ENCODE data around the gene PAQR9. TPM values are rescaled to one million over a fixed set of nuclear protein-coding genes. Genes with fewer than 3 reads are reported as not detected.

PAQR9 gene
- total and polyA plus RNA-seq, 9 donors, result 0.04 to 0.08 (median 0.07) TPM; not detected in 6

- no peak overlapping the region for H3K4me3 ChIP-seq
- H3K27ac ChIP-seq, result no peak overlapping the region
- no peaks in the 10 kb centered on the region for H3K9me3 ChIP-seq
- H3K4me1 ChIP-seq (ENCODE audit: insufficient read depth), result no peaks in the 10 kb centered on the region
- DNase-seq, result no peak
- no peak for TF ChIP-seq POLR2A (IDR thresholded peaks at IDR 0.05)
- no peak for TF ChIP-seq CTCF (IDR thresholded peaks at IDR 0.05)
- no peak for TF ChIP-seq EP300 (IDR thresholded peaks at IDR 0.05)
- 53 to 66% (median 61%) methylated on average over 4 of the region's 4 CpGs for WGBS, 3 donors
- no peaks in the 10 kb centered on the region for H3K27me3 ChIP-seq
- intact Hi-C loops (cut with DNase I), result loop anchor here in 1 of 4 donors (5.0 kb wide), 1 partner anchor 1837 kb away; no protein-coding TSS in a partner anchor
- H3K36me3 ChIP-seq, result no peaks in the 10 kb centered on the region
Measured at GRCh38 chr3:142944342-142944741, 19.1 kb downstream of the PAQR9 start.

- intact Hi-C loops (cut with DNase I), result loop anchor here in 1 of 4 donors (5.0 kb wide), 1 partner anchor 1837 kb away; no protein-coding TSS in a partner anchor
- Histone ChIP-seq H3K4me1 (ENCODE audit: insufficient read depth) (no peaks in the 10 kb centered on the region), H3K27ac (no peak overlapping the region), H3K36me3 (no peaks in the 10 kb centered on the region), H3K4me3 (no peak overlapping the region), H3K9me3 (no peaks in the 10 kb centered on the region), H3K27me3 (no peaks in the 10 kb centered on the region)
- no peak for DNase-seq
- TF ChIP-seq POLR2A (IDR thresholded peaks at IDR 0.05) (no peak), CTCF (IDR thresholded peaks at IDR 0.05) (no peak), EP300 (IDR thresholded peaks at IDR 0.05) (no peak)
Measured at GRCh38 chr3:142943870-142944269, 19.6 kb downstream of the PAQR9 start.

GRCh38 chr3:142943349-142943748 is 20.1 kb downstream of the PAQR9 start:
- H3K9me3 ChIP-seq, result no peaks in the 10 kb centered on the region
- intact Hi-C loops (cut with DNase I), result loop anchor here in 1 of 4 donors (5.0 kb wide), 1 partner anchor 1836 kb away; no protein-coding TSS in a partner anchor
- no peaks in the 10 kb centered on the region for H3K27me3 ChIP-seq
- no peak overlapping the region for H3K4me3 ChIP-seq
- WGBS, 3 donors, result 83 to 95% (median 93%) methylated on average over 1 of the region's 1 CpG
- H3K27ac ChIP-seq, result no peak overlapping the region
- no peaks in the 10 kb centered on the region for H3K36me3 ChIP-seq
- no peaks in the 10 kb centered on the region for H3K4me1 ChIP-seq (ENCODE audit: insufficient read depth)
- DNase-seq, result no peak
- TF ChIP-seq EP300 (IDR thresholded peaks at IDR 0.05) (no peak), POLR2A (IDR thresholded peaks at IDR 0.05) (no peak), CTCF (IDR thresholded peaks at IDR 0.05) (no peak)

GRCh38 chr3:142941373-142942123 is 21.9 kb downstream of the PAQR9 start:
- Histone ChIP-seq H3K9me3 (no peaks in the 10 kb centered on the region), H3K4me1 (ENCODE audit: insufficient read depth) (no peaks in the 10 kb centered on the region), H3K27ac (no peak overlapping the region), H3K27me3 (no peaks in the 10 kb centered on the region), H3K36me3 (no peaks in the 10 kb centered on the region), H3K4me3 (no peak overlapping the region)
- intact Hi-C loops (cut with DNase I), result loop anchor here in 1 of 4 donors (5.0 kb wide), 1 partner anchor 1834 kb away; no protein-coding TSS in a partner anchor
- TF ChIP-seq EP300 (IDR thresholded peaks at IDR 0.05), result no peak
- TF ChIP-seq POLR2A (IDR thresholded peaks at IDR 0.05), result no peak
- TF ChIP-seq CTCF (IDR thresholded peaks at IDR 0.05), result no peak
- 90 to 92% (median 92%) methylated on average over 8 of the region's 8 CpGs for WGBS, 3 donors
- no peak for DNase-seq
